ENCODE data around the gene JTB.

JTB gene

GRCh38 chr1:153960206-153960605 lies 17.3 kb downstream of the JTB start:
- no peak for DNase-seq (ENCODE audit: insufficient read length)
- no peak for FAIRE-seq
- no peak for TF ChIP-seq POLR2AphosphoS5 (IDR thresholded peaks at IDR 0.05; ENCODE audit: low read depth, low read length)
- TF ChIP-seq POLR2A (IDR thresholded peaks at IDR 0.05; ENCODE audit: low read depth, low read length), result no peak
- no peak for TF ChIP-seq TAF1 (IDR thresholded peaks at IDR 0.05; ENCODE audit: borderline replicate concordance, low read depth, low read length)

GRCh38 chr1:153959454-153959853 lies 18.0 kb downstream of the JTB start:
- DNase-seq (ENCODE audit: insufficient read length) (no peak), FAIRE-seq (no peak)
- TF ChIP-seq POLR2AphosphoS5 (IDR thresholded peaks at IDR 0.05; ENCODE audit: low read depth, low read length) (no peak), TAF1 (IDR thresholded peaks at IDR 0.05; ENCODE audit: borderline replicate concordance, low read depth, low read length) (no peak), POLR2A (IDR thresholded peaks at IDR 0.05; ENCODE audit: low read depth, low read length) (no peak)

GRCh38 chr1:153958961-153959260 lies 18.6 kb downstream of the JTB start:
- DNase-seq (ENCODE audit: insufficient read length) (no peak), FAIRE-seq (no peak)
- no peak for TF ChIP-seq TAF1 (IDR thresholded peaks at IDR 0.05; ENCODE audit: borderline replicate concordance, low read depth, low read length)
- TF ChIP-seq POLR2AphosphoS5 (IDR thresholded peaks at IDR 0.05; ENCODE audit: low read depth, low read length), result no peak
- TF ChIP-seq POLR2A (IDR thresholded peaks at IDR 0.05; ENCODE audit: low read depth, low read length), result no peak

- peak; percentile 94 for FAIRE-seq
- 0 out of 2 replicates have a peak, but pooled peaks have one; percentile 8 for TF ChIP-seq TAF1 (IDR thresholded peaks at IDR 0.05; ENCODE audit: borderline replicate concordance, low read depth, low read length)
- no peak for TF ChIP-seq POLR2AphosphoS5 (IDR thresholded peaks at IDR 0.05; ENCODE audit: low read depth, low read length)
- peak; percentile 61; the same call in 1 of the 2 replicates for TF ChIP-seq POLR2A (IDR thresholded peaks at IDR 0.05; ENCODE audit: low read depth, low read length)
These were observed 19.1 kb downstream of the JTB start, which contains the start of gene CRTC2 for GRCh38 chr1:153958111-153958960. Gene CRTC2, minus strand, starts transcription at chr1:153958612. Its CDS starts 115 bp downstream, at chr1:153958497.

GRCh38 chr1:153957744-153958110 lies 19.7 kb downstream of the JTB start:
- peak; percentile 89 for FAIRE-seq
- TF ChIP-seq POLR2A (IDR thresholded peaks at IDR 0.05; ENCODE audit: low read depth, low read length), result no peak; the same call in 1 of the 2 replicates
- peak; percentile 73 for TF ChIP-seq POLR2AphosphoS5 (IDR thresholded peaks at IDR 0.05; ENCODE audit: low read depth, low read length)
- TF ChIP-seq TAF1 (IDR thresholded peaks at IDR 0.05; ENCODE audit: borderline replicate concordance, low read depth, low read length), result peak; percentile 57; the same call in 1 of the 2 replicates
- no peak for DNase-seq (ENCODE audit: insufficient read length)

More at GRCh38 chr1:153958111-153958960, 19.1 kb downstream of the JTB start, which contains the start of gene CRTC2:
- DNase-seq (ENCODE audit: insufficient read length), result peak; percentile 97

GRCh38 chr1:153956997-153957715 lies 20.3 kb downstream of the JTB start:
- TF ChIP-seq TAF1 (IDR thresholded peaks at IDR 0.05; ENCODE audit: borderline replicate concordance, low read depth, low read length) (no peak), POLR2AphosphoS5 (IDR thresholded peaks at IDR 0.05; ENCODE audit: low read depth, low read length) (no peak), POLR2A (IDR thresholded peaks at IDR 0.05; ENCODE audit: low read depth, low read length) (no peak)
- DNase-seq (ENCODE audit: insufficient read length), result no peak
- FAIRE-seq, result no peak

GRCh38 chr1:153954826-153955225 lies 22.6 kb downstream of the JTB start:
- DNase-seq (ENCODE audit: insufficient read length), result no peak
- no peak for TF ChIP-seq TAF1 (IDR thresholded peaks at IDR 0.05; ENCODE audit: borderline replicate concordance, low read depth, low read length)
- no peak for TF ChIP-seq POLR2A (IDR thresholded peaks at IDR 0.05; ENCODE audit: low read depth, low read length)
- no peak for TF ChIP-seq POLR2AphosphoS5 (IDR thresholded peaks at IDR 0.05; ENCODE audit: low read depth, low read length)
- no peak for FAIRE-seq

- DNase-seq (ENCODE audit: insufficient read length) (no peak), FAIRE-seq (no peak)
- TF ChIP-seq TAF1 (IDR thresholded peaks at IDR 0.05; ENCODE audit: borderline replicate concordance, low read depth, low read length) (no peak), POLR2A (IDR thresholded peaks at IDR 0.05; ENCODE audit: low read depth, low read length) (no peak), POLR2AphosphoS5 (IDR thresholded peaks at IDR 0.05; ENCODE audit: low read depth, low read length) (no peak)
These were observed 23.6 kb downstream of the JTB start for GRCh38 chr1:153953859-153954365.

- DNase-seq (ENCODE audit: insufficient read length) (no peak), FAIRE-seq (no peak)
- TF ChIP-seq TAF1 (IDR thresholded peaks at IDR 0.05; ENCODE audit: borderline replicate concordance, low read depth, low read length) (no peak), POLR2AphosphoS5 (IDR thresholded peaks at IDR 0.05; ENCODE audit: low read depth, low read length) (no peak), POLR2A (IDR thresholded peaks at IDR 0.05; ENCODE audit: low read depth, low read length) (no peak)
These were observed 25.7 kb downstream of the JTB start for GRCh38 chr1:153951801-153952200.

GRCh38 chr1:153951183-153951582 lies 26.3 kb downstream of the JTB start:
- FAIRE-seq (no peak), DNase-seq (ENCODE audit: insufficient read length) (no peak)
- TF ChIP-seq TAF1 (IDR thresholded peaks at IDR 0.05; ENCODE audit: borderline replicate concordance, low read depth, low read length) (no peak), POLR2AphosphoS5 (IDR thresholded peaks at IDR 0.05; ENCODE audit: low read depth, low read length) (no peak), POLR2A (IDR thresholded peaks at IDR 0.05; ENCODE audit: low read depth, low read length) (no peak)

GRCh38 chr1:153946622-153947241 lies 30.7 kb downstream of the JTB start, which contains the start of gene DENND4B:
Gene DENND4B, minus strand, starts transcription at chr1:153946718. Its CDS starts 2,344 bp downstream, at chr1:153944374.
- FAIRE-seq, result no peak
- DNase-seq (ENCODE audit: insufficient read length), result peak; percentile 99
- TF ChIP-seq POLR2A (IDR thresholded peaks at IDR 0.05; ENCODE audit: low read depth, low read length) (peak; percentile 38; the same call in 1 of the 2 replicates), POLR2AphosphoS5 (IDR thresholded peaks at IDR 0.05; ENCODE audit: low read depth, low read length) (no peak)
